ENCODE data around the gene LRRTM1.

GRCh38 chr2:80333886-80334285 is 29.3 kb upstream of the LRRTM1 start:
- TF ChIP-seq, protein P1, sequence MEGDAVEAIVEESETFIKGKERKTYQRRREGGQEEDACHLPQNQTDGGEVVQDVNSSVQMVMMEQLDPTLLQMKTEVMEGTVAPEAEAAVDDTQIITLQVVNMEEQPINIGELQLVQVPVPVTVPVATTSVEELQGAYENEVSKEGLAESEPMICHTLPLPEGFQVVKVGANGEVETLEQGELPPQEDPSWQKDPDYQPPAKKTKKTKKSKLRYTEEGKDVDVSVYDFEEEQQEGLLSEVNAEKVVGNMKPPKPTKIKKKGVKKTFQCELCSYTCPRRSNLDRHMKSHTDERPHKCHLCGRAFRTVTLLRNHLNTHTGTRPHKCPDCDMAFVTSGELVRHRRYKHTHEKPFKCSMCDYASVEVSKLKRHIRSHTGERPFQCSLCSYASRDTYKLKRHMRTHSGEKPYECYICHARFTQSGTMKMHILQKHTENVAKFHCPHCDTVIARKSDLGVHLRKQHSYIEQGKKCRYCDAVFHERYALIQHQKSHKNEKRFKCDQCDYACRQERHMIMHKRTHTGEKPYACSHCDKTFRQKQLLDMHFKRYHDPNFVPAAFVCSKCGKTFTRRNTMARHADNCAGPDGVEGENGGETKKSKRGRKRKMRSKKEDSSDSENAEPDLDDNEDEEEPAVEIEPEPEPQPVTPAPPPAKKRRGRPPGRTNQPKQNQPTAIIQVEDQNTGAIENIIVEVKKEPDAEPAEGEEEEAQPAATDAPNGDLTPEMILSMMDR (IDR thresholded peaks at IDR 0.05), result no peak
- TF ChIP-seq POLR2A (IDR thresholded peaks at IDR 0.05) (no peak), POLR2AphosphoS5 (IDR thresholded peaks at IDR 0.05) (no peak)
